ENCODE results near the gene AVPI1. TPM values are rescaled to one million over a fixed set of nuclear protein-coding genes. Genes with fewer than 3 reads are reported as not detected.

The AVPI1 gene
- total and polyA plus RNA-seq, 3 experiments from 2014 or later, result 2.3 to 3.1 (median 2.3) TPM

GRCh38 chr10:97629289-97629688, 57.8 kb downstream of the AVPI1 start:
- Histone ChIP-seq H3K36me3 (ENCODE audit: insufficient read depth, low read length) (no peaks in the 10 kb centered on the region), H3K27me3 (ENCODE audit: insufficient read depth, low read length, poor library complexity, severe bottlenecking) (no peaks in the 10 kb centered on the region), H3K9me3 (ENCODE audit: low read length) (no peaks in the 10 kb centered on the region), H3K27ac (ENCODE audit: low read depth, low read length) (no peak overlapping the region), H3K4me1 (ENCODE audit: insufficient read depth, low read length) (peaks cover 6% of the 10 kb centered on the region), H3K4me3 (ENCODE audit: low read length) (no peak overlapping the region)
- Mint-ChIP-seq H3K4me1 (peaks cover 14 to 17% (median 15%) of the 10 kb centered on the region in 3 donors), H3K27me3 (peaks cover 0 to 3% of the 10 kb centered on the region in 2 donors), H3K9me3 (no peaks in the 10 kb centered on the region), H3K27ac (no peak overlapping the region), H3K36me3 (peaks cover 0 to 8% (median 3%) of the 10 kb centered on the region in 3 donors), H3K4me3 (peak overlapping the region in 1 of 7 donors; percentile 19)
- CTCF ChIA-PET, result interaction anchor here (0.9 kb wide), 1 partner anchor 10 kb away, joined by 3 read pairs; no protein-coding TSS in a partner anchor
- no peak for DNase-seq
- POLR2A ChIA-PET, result no interaction called here

- peaks cover 7 to 10% (median 8%) of the 10 kb centered on the region in 3 donors for H3K4me1 Mint-ChIP-seq
- H3K9me3 Mint-ChIP-seq, result no peaks in the 10 kb centered on the region
- peaks cover 0 to 4% (median 1%) of the 10 kb centered on the region in 3 donors for H3K36me3 Mint-ChIP-seq
- peak overlapping the region in 1 of 7 donors; percentile 59 for H3K4me3 Mint-ChIP-seq
- H3K27me3 ChIP-seq (ENCODE audit: insufficient read depth, low read length, poor library complexity, severe bottlenecking), result no peaks in the 10 kb centered on the region
- ChIA-PET POLR2A (no interaction called here), CTCF (no interaction called here)
- H3K27me3 Mint-ChIP-seq, result peaks cover 0 to 1% of the 10 kb centered on the region in 2 donors
- H3K4me1 ChIP-seq (ENCODE audit: insufficient read depth, low read length), result peaks cover 6% of the 10 kb centered on the region
- H3K4me3 ChIP-seq (ENCODE audit: low read length), result no peak overlapping the region
- H3K27ac ChIP-seq (ENCODE audit: low read depth, low read length), result no peak overlapping the region
- H3K27ac Mint-ChIP-seq, result peak overlapping the region in 1 of 8 donors; percentile 38
- no peak for DNase-seq
- no peaks in the 10 kb centered on the region for H3K36me3 ChIP-seq (ENCODE audit: insufficient read depth, low read length)
- no peaks in the 10 kb centered on the region for H3K9me3 ChIP-seq (ENCODE audit: low read length)
These were observed 58.8 kb downstream of the AVPI1 start for GRCh38 chr10:97628228-97628627.

DNA sequence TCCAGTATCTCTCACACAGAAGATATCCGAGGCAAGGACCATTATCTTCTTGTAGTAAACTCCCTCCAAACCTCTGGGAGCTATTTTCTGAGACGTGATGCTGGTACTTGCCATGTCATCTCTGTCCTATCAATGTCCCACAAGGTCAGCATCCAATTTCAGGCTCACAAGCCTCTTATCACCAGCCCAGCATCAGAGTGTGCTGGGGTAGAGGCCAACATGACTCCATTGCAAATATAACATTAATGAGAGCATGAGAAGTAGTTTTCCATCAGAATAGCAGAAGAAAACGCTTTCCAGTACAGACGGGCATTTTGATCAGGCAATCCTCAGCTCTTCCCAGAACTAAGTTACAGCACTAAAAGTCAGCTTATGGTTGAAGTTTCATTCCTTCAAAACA, 59.3 kb downstream of the AVPI1 start:
- H3K9me3 ChIP-seq (ENCODE audit: low read length), result no peaks in the 10 kb centered on the region
- H3K4me1 ChIP-seq (ENCODE audit: insufficient read depth, low read length), result peaks cover 3% of the 10 kb centered on the region
- CTCF ChIA-PET, result no interaction called here
- no peaks in the 10 kb centered on the region for H3K9me3 Mint-ChIP-seq
- H3K27me3 ChIP-seq (ENCODE audit: insufficient read depth, low read length, poor library complexity, severe bottlenecking), result no peaks in the 10 kb centered on the region
- H3K4me3 ChIP-seq (ENCODE audit: low read length), result no peak overlapping the region
- H3K36me3 Mint-ChIP-seq, result no peaks in the 10 kb centered on the region
- POLR2A ChIA-PET, result interaction anchor here (0.6 kb wide), 1 partner anchor 362 kb away, joined by 3 read pairs; no protein-coding TSS in a partner anchor
- H3K4me3 Mint-ChIP-seq, result no peak overlapping the region
- peaks cover 4 to 5% (median 5%) of the 10 kb centered on the region in 3 donors for H3K4me1 Mint-ChIP-seq
- no peaks in the 10 kb centered on the region for H3K27me3 Mint-ChIP-seq
- peak overlapping the region in 2 of 8 donors; percentile 38 to 59 for H3K27ac Mint-ChIP-seq
- no peaks in the 10 kb centered on the region for H3K36me3 ChIP-seq (ENCODE audit: insufficient read depth, low read length)
- no peak overlapping the region for H3K27ac ChIP-seq (ENCODE audit: low read depth, low read length)
- no peak for DNase-seq

Other genes with a start within 250 kb of the AVPI1 start
- gene EXOSC1, start 241.2 kb downstream of the AVPI1 start, total RNA-seq, result 10 to 100 TPM; 61.0 to 64.8 TPM
- 83.0 TPM for gene EXOSC1, start 241.2 kb downstream of the AVPI1 start, polyA plus RNA-seq
- 10 to 100 TPM; 56.2 to 57.6 TPM for gene ZDHHC16, start 241.1 kb downstream of the AVPI1 start, total RNA-seq
- gene ZDHHC16, start 241.1 kb downstream of the AVPI1 start, polyA plus RNA-seq, result 26.4 TPM
- 10 to 100 TPM; 85.7 to 89.3 TPM for gene MMS19, start 188.8 kb downstream of the AVPI1 start, total RNA-seq
- gene MMS19, start 188.8 kb downstream of the AVPI1 start, polyA plus RNA-seq, result 27.5 TPM
- gene UBTD1, start 188.3 kb downstream of the AVPI1 start, total RNA-seq, result 1 to 10 TPM; 1.9 to 2.6 TPM
- 2.0 TPM for gene UBTD1, start 188.3 kb downstream of the AVPI1 start, polyA plus RNA-seq
- gene ANKRD2, start 114.5 kb downstream of the AVPI1 start, total RNA-seq, result not detected
- gene ANKRD2, start 114.5 kb downstream of the AVPI1 start, polyA plus RNA-seq, result not detected
- gene HOGA1, start 102.9 kb downstream of the AVPI1 start, total RNA-seq, result not detected
- gene HOGA1, start 102.9 kb downstream of the AVPI1 start, polyA plus RNA-seq, result not detected
- gene C10orf62, start 97.5 kb downstream of the AVPI1 start, total RNA-seq, result not detected
- not detected for gene C10orf62, start 97.5 kb downstream of the AVPI1 start, polyA plus RNA-seq
- 1 to 10 TPM; 2.7 to 3.1 TPM for gene MORN4, start 53.7 kb downstream of the AVPI1 start, total RNA-seq
- 1.7 TPM for gene MORN4, start 53.7 kb downstream of the AVPI1 start, polyA plus RNA-seq
- 10 to 100 TPM; 15.6 to 15.9 TPM for gene PI4K2A, start 46.6 kb downstream of the AVPI1 start, total RNA-seq
- 11.4 TPM for gene PI4K2A, start 46.6 kb downstream of the AVPI1 start, polyA plus RNA-seq
- gene MARVELD1, start 26.5 kb upstream of the AVPI1 start, total RNA-seq, result 1 to 10 TPM; 4.3 to 4.7 TPM
- 0.15 TPM for gene MARVELD1, start 26.5 kb upstream of the AVPI1 start, polyA plus RNA-seq
- 10 to 100 TPM; 27.4 to 28.6 TPM for gene ZFYVE27, start 49.9 kb upstream of the AVPI1 start, total RNA-seq
- gene ZFYVE27, start 49.9 kb upstream of the AVPI1 start, polyA plus RNA-seq, result 31.4 TPM
- not detected for gene SFRP5, start 84.8 kb upstream of the AVPI1 start, total RNA-seq
- gene SFRP5, start 84.8 kb upstream of the AVPI1 start, polyA plus RNA-seq, result 0.54 TPM
- gene GOLGA7B, start 162.6 kb upstream of the AVPI1 start, total RNA-seq, result under 1 TPM; 0.29 to 0.44 TPM
- gene GOLGA7B, start 162.6 kb upstream of the AVPI1 start, polyA plus RNA-seq, result 0.62 TPM

Data from CD8-positive, alpha-beta memory T cell (primary cell).